Measurements from ENCODE around the gene ANO7. TPM values are rescaled to one million over a fixed set of nuclear protein-coding genes. Genes with fewer than 3 reads are reported as not detected.

The ANO7 gene
- total RNA-seq, 1 experiment from 2014 or later = 0.84 TPM

GRCh38 chr2:241224851-241225438 lies 36.5 kb downstream of the ANO7 start:
- POLR2A ChIA-PET = no interaction called here

GRCh38 chr2:241225545-241225944 lies 37.1 kb downstream of the ANO7 start:
- Histone ChIP-seq H3K4me2 (ENCODE audit: low read length) (no peak overlapping the region), H3K9me3 (ENCODE audit: control insufficient read depth in 1 of 2, insufficient read depth in 1 of 2, low read depth in 1 of 2, low read length in 2 of 2) (no peaks in the 10 kb centered on the region), H3K9me2 (ENCODE audit: insufficient read depth) (no peaks in the 10 kb centered on the region), H3K79me2 (ENCODE audit: insufficient read depth, low read length) (no peaks in the 10 kb centered on the region), H4K20me1 (ENCODE audit: insufficient read depth) (no peaks in the 10 kb centered on the region), H3K4me3 (replicated peaks in 1 of 2; ENCODE audit: low read depth in 1 of 2, low read length in 2 of 2) (no peak overlapping the region), H3K27ac (ENCODE audit: low read depth, low read length) (no peak overlapping the region), H3K9ac (ENCODE audit: low read length) (no peak overlapping the region), H3K27me3 (ENCODE audit: insufficient read depth, low read length) (no peaks in the 10 kb centered on the region), H3K36me3 (ENCODE audit: control insufficient read depth in 1 of 2, insufficient read depth in 2 of 2, low read length in 2 of 2) (peaks cover 27 to 30% of the 10 kb centered on the region in 2 experiments; a peak in 3 of 4 replicates), H2AFZ (ENCODE audit: low read depth, low read length, poor library complexity, severe bottlenecking) (no peak overlapping the region), H3K4me1 (ENCODE audit: control insufficient read depth in 1 of 2, insufficient read depth in 2 of 2, low read length in 2 of 2) (peaks cover 6 to 11% of the 10 kb centered on the region in 2 experiments; a peak in 3 of 4 replicates)
- ChIA-PET RAD21 (ENCODE audit: low non-redundant PET in 1 of 2, low total read pairs in 2 of 2, uncharacterized antibody in 2 of 2, unreplicated experiment in 2 of 2) (no interaction called here), CTCF (interaction anchor here (1.3 kb wide), 1 partner anchor 374 kb away, joined by 3 read pairs; no protein-coding TSS in a partner anchor), POLR2A (no interaction called here)
- ATAC-seq (no peak), DNase-seq (ENCODE audit: low read depth, low spot score) (no peak)
- BruUV-seq (replicated peaks) = no TSS peak
- intact Hi-C loops (cut with micrococcal nuclease) = no loop called here
- TF ChIP-seq CEBPB (IDR thresholded peaks at IDR 0.05; ENCODE audit: low read depth) (no peak), EGR1 (IDR thresholded peaks at IDR 0.05; ENCODE audit: low read depth) (no peak), SIN3A (IDR thresholded peaks at IDR 0.05; ENCODE audit: low read depth) (no peak), FOSL1 (IDR thresholded peaks at IDR 0.05; ENCODE audit: low read depth) (no peak), ATF3 (IDR thresholded peaks at IDR 0.05) (no peak), TCF7L2 (IDR thresholded peaks at IDR 0.05; ENCODE audit: borderline replicate concordance, extremely low read depth, insufficient read depth, insufficient read length) (no peak), EZH2 (IDR thresholded peaks at IDR 0.05) (no peak), POLR2A (IDR thresholded peaks at IDR 0.05; ENCODE audit: borderline replicate concordance, extremely low read depth, insufficient read depth, insufficient read length) (no peak), RAD21 (IDR thresholded peaks at IDR 0.05; ENCODE audit: low read depth) (no peak), EZH2phosphoT487 (IDR thresholded peaks at IDR 0.05; ENCODE audit: borderline replicate concordance) (no peak), YY1 (IDR thresholded peaks at IDR 0.05; ENCODE audit: extremely low read depth, insufficient replicate concordance, low read depth, low read length) (no peak)

More at GRCh38 chr2:241224851-241225438, 36.5 kb downstream of the ANO7 start:
- CTCF ChIA-PET = no interaction called here
- no peak overlapping the region for H2AFZ ChIP-seq (ENCODE audit: low read depth, low read length, poor library complexity, severe bottlenecking)
- no peaks in the 10 kb centered on the region for H4K20me1 ChIP-seq (ENCODE audit: insufficient read depth)
- intact Hi-C loops (cut with micrococcal nuclease) = no loop called here
- RAD21 ChIA-PET (ENCODE audit: low non-redundant PET in 1 of 2, low total read pairs in 2 of 2, uncharacterized antibody in 2 of 2, unreplicated experiment in 2 of 2) = interaction anchor here in 1 of 2 experiments (0.6 kb wide), 1 partner anchor 351 kb away, joined by 6 read pairs; no protein-coding TSS in a partner anchor
- H3K9me3 ChIP-seq (ENCODE audit: control insufficient read depth in 1 of 2, insufficient read depth in 1 of 2, low read depth in 1 of 2, low read length in 2 of 2) = no peaks in the 10 kb centered on the region
- no peak overlapping the region for H3K9ac ChIP-seq (ENCODE audit: low read length)
- no peak for ATAC-seq
- H3K27me3 ChIP-seq (ENCODE audit: insufficient read depth, low read length) = no peaks in the 10 kb centered on the region
- H3K9me2 ChIP-seq (ENCODE audit: insufficient read depth) = no peaks in the 10 kb centered on the region
- peaks cover 22 to 24% of the 10 kb centered on the region in 2 experiments; a peak in 3 of 4 replicates for H3K36me3 ChIP-seq (ENCODE audit: control insufficient read depth in 1 of 2, insufficient read depth in 2 of 2, low read length in 2 of 2)
- H3K4me1 ChIP-seq (ENCODE audit: control insufficient read depth in 1 of 2, insufficient read depth in 2 of 2, low read length in 2 of 2) = peaks cover 6 to 11% of the 10 kb centered on the region in 2 experiments; a peak in 3 of 4 replicates
- H3K4me3 ChIP-seq (replicated peaks in 1 of 2; ENCODE audit: low read depth in 1 of 2, low read length in 2 of 2) = no peak overlapping the region
- TF ChIP-seq ELF1 (IDR thresholded peaks at IDR 0.05; ENCODE audit: borderline replicate concordance, low read depth) = no peak
- TF ChIP-seq RAD21 (IDR thresholded peaks at IDR 0.05; ENCODE audit: low read depth) = no peak
- no peak for TF ChIP-seq FOSL1 (IDR thresholded peaks at IDR 0.05; ENCODE audit: low read depth)
- TF ChIP-seq SP1 (IDR thresholded peaks at IDR 0.05; ENCODE audit: low read depth) = no peak
- no peak for TF ChIP-seq EGR1 (IDR thresholded peaks at IDR 0.05; ENCODE audit: low read depth)
- no peak for TF ChIP-seq YY1 (IDR thresholded peaks at IDR 0.05; ENCODE audit: extremely low read depth, insufficient replicate concordance, low read depth, low read length)
- no peak for TF ChIP-seq SIN3A (IDR thresholded peaks at IDR 0.05; ENCODE audit: low read depth)
- no peak for TF ChIP-seq ZNF274 (IDR thresholded peaks at IDR 0.05; ENCODE audit: low read depth, low read length)
- H3K4me2 ChIP-seq (ENCODE audit: low read length) = no peak overlapping the region
- H3K27ac ChIP-seq (ENCODE audit: low read depth, low read length) = no peak overlapping the region
- DNase-seq (ENCODE audit: low read depth, low spot score) = no peak
- BruUV-seq (replicated peaks) = no TSS peak
- H3K79me2 ChIP-seq (ENCODE audit: insufficient read depth, low read length) = no peaks in the 10 kb centered on the region
